B cell (primary cell): ENCODE results near the gene SLC1A4.

Experiments used
- EZH2 ChIP-seq: IDR thresholded peaks from 2 replicates; pipeline ENCODE4 v1.6.1; 2012; ENCODE audit warnings: borderline replicate concordance, low read depth, mild to moderate bottlenecking, moderate library complexity, low read length; ENCODE audit not compliant: insufficient read depth, poor library complexity, severe bottlenecking
- TF ChIP-seq, protein P1 (sequence below): fragments of 200-600 bp; IDR thresholded peaks from one replicate; pipeline ENCODE4 v1.8.0; 2022; ENCODE audit warnings: antibody characterized with exemption, mild to moderate bottlenecking

DNA sequence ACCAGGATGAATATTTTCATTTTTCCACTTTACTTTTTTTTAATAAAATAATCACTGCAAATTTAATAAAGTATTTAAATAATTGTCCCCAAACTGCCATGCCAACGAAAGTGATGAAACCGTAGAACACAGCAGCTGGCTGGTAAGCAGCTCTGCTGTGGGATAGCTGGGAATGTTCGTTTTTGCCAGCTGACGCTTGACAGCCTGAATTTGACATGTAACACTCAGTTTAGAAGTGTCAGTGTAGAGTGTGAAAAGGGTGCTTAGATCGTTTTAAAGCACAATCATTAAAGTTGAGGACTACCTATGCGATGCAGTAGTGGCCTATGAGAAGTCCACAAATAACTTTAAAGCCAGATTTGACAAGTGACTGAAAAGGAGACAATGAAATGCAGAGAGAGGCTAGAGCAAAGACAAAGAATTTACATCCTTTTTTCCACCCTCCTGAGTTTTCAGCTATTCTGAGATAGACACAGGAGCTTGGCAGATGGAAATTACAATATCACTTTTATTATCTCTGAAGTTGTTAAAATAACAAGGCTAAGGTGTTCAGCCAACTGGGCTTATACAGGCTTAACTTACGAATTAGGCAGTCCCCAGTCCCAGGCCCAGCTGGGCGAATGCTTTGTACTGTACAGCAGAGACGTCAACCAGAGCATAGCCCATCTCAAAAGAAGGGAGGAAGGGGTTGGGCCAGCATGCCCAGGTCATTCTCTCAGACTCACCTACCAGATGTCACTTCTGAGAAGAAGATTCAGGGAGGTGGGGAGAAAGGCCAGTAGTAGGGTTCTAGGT is 31.9 kb upstream of the SLC1A4 start:
- TF ChIP-seq, protein P1, sequence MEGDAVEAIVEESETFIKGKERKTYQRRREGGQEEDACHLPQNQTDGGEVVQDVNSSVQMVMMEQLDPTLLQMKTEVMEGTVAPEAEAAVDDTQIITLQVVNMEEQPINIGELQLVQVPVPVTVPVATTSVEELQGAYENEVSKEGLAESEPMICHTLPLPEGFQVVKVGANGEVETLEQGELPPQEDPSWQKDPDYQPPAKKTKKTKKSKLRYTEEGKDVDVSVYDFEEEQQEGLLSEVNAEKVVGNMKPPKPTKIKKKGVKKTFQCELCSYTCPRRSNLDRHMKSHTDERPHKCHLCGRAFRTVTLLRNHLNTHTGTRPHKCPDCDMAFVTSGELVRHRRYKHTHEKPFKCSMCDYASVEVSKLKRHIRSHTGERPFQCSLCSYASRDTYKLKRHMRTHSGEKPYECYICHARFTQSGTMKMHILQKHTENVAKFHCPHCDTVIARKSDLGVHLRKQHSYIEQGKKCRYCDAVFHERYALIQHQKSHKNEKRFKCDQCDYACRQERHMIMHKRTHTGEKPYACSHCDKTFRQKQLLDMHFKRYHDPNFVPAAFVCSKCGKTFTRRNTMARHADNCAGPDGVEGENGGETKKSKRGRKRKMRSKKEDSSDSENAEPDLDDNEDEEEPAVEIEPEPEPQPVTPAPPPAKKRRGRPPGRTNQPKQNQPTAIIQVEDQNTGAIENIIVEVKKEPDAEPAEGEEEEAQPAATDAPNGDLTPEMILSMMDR, result no peak
- TF ChIP-seq EZH2, result no peak
